Measurements from ENCODE around the gene KCNE1. TPM values are rescaled to one million over a fixed set of nuclear protein-coding genes. Genes with fewer than 3 reads are reported as not detected.

Gene KCNE1
- total and polyA plus RNA-seq, 2 of the 4 experiments (the other 2 are of a cell fraction) = 0.46 to 0.90 TPM

DNA sequence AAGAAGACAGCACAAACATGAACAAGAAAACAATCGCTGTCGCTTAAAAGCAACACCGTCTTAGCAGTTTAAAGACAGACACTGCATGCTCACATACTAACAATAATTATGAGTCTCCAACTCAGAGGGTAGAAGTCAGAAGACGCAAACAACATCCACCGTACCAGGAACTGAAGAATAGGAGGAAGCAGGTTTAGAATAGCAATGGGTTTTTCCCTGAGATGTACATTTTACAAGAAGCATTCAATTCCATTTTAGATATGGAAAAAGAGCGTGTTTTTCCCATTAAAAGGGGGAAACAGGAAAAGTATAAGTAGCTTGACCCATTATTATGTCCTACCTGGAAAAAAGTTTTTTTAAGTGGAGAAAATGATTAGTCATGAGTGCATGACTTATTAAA is 34.5 kb upstream of the KCNE1 start:
- 100% methylated on average over 2 of the region's 6 CpGs; no CpG with 5 or more reads in 1 of the 2 experiments for WGBS, 2 experiments (ENCODE audit: extremely low coverage in 2 of 2, insufficient read length in 1 of 2)
- ChIA-PET CTCF (no interaction called here), POLR2A (ENCODE audit: unreplicated experiment) (no interaction called here)
- Histone ChIP-seq H3K79me1 (ENCODE audit: low read depth in 1 of 2, low read length in 2 of 2) (peaks cover 15 to 60% of the 10 kb centered on the region in 2 experiments), H4K20me1 (ENCODE audit: insufficient read depth, low read length) (no peaks in the 10 kb centered on the region), H3K9me1 (ENCODE audit: insufficient read depth, low read length) (peaks cover 20% of the 10 kb centered on the region; the same call in 1 of the 2 replicates), H3K56ac (ENCODE audit: extremely low read depth, insufficient read depth, low read length) (peak overlapping the region; percentile 43; the same call in 1 of the 2 replicates), H2AFZ (replicated peaks; ENCODE audit: low read length, poor library complexity) (no peak overlapping the region), H3K4me2 (ENCODE audit: low read depth, low read length) (no peak overlapping the region), H2BK20ac (ENCODE audit: low read depth, low read length) (peak overlapping the region; percentile 96), H4K8ac (ENCODE audit: low read depth in 2 of 2, low read length in 2 of 2) (peak overlapping the region; percentile 81 to 94), H3K4me1 (ENCODE audit: control insufficient read depth, insufficient read depth, low read length) (peaks cover 13% of the 10 kb centered on the region), H2BK15ac (ENCODE audit: low read depth, low read length) (peak overlapping the region; percentile 99; the same call in 2 of the 3 replicates), H3K23ac (ENCODE audit: low read depth, low read length) (no peak overlapping the region), H3K18ac (ENCODE audit: low read depth, low read length) (peak overlapping the region; percentile 84; the same call in 1 of the 2 replicates), H3K4ac (ENCODE audit: low read depth, low read length) (peak overlapping the region; percentile 85; the same call in 1 of the 2 replicates), H4K91ac (ENCODE audit: insufficient read depth, low read depth, low read length) (peak overlapping the region; percentile 86; the same call in 1 of the 2 replicates), H2BK120ac (ENCODE audit: low read depth, low read length) (peak overlapping the region; percentile 100), H3K27ac (ENCODE audit: insufficient read depth, low read length) (no peak overlapping the region), H2BK5ac (ENCODE audit: low read depth, low read length, poor library complexity, severe bottlenecking) (peak overlapping the region; percentile 74), H3K9ac (ENCODE audit: low read depth, low read length) (no peak overlapping the region), H3K4me3 (ENCODE audit: insufficient read depth, low read depth, low read length) (no peak overlapping the region), H2AK9ac (replicated peaks; ENCODE audit: low read depth, low read length, poor library complexity) (no peak overlapping the region), H2AK5ac (ENCODE audit: low read depth, low read length) (peak overlapping the region; percentile 85), H3K27me3 (ENCODE audit: control insufficient read depth, insufficient read depth, low read length) (no peaks in the 10 kb centered on the region), H4K5ac (ENCODE audit: low read depth, low read length) (peak overlapping the region; percentile 41; the same call in 1 of the 2 replicates), H3K14ac (replicated peaks; ENCODE audit: low read depth, low read length) (peak overlapping the region; percentile 79), H3K9me3 (ENCODE audit: control insufficient read depth, insufficient read depth, low read length) (no peaks in the 10 kb centered on the region), H3K36me3 (ENCODE audit: control insufficient read depth, insufficient read depth, low read length) (no peaks in the 10 kb centered on the region)
- DNase-seq (no peak), ATAC-seq (ENCODE audit: low read depth) (no peak)
- dilution Hi-C loops (cut with HindIII; ENCODE audit: low sequenced_read_pairs, unreplicated experiment) = no loop called here
- intact Hi-C loops (cut with micrococcal nuclease) = no loop called here
- in situ Hi-C loops (cut with MboI; ENCODE audit: low sequenced_read_pairs) = no loop called here
- no TSS peak for BruUV-seq (replicated peaks)
- TF ChIP-seq, protein P1, sequence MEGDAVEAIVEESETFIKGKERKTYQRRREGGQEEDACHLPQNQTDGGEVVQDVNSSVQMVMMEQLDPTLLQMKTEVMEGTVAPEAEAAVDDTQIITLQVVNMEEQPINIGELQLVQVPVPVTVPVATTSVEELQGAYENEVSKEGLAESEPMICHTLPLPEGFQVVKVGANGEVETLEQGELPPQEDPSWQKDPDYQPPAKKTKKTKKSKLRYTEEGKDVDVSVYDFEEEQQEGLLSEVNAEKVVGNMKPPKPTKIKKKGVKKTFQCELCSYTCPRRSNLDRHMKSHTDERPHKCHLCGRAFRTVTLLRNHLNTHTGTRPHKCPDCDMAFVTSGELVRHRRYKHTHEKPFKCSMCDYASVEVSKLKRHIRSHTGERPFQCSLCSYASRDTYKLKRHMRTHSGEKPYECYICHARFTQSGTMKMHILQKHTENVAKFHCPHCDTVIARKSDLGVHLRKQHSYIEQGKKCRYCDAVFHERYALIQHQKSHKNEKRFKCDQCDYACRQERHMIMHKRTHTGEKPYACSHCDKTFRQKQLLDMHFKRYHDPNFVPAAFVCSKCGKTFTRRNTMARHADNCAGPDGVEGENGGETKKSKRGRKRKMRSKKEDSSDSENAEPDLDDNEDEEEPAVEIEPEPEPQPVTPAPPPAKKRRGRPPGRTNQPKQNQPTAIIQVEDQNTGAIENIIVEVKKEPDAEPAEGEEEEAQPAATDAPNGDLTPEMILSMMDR (conservative IDR thresholded peaks at IDR 0.05; ENCODE audit: low read depth, low read length) = no peak
- no peak for TF ChIP-seq POLR2A (IDR thresholded peaks at IDR 0.05; ENCODE audit: low read depth, low read length)
- no peak for TF ChIP-seq RAD21 (IDR thresholded peaks at IDR 0.05; ENCODE audit: low read length)
- TF ChIP-seq, protein P2, sequence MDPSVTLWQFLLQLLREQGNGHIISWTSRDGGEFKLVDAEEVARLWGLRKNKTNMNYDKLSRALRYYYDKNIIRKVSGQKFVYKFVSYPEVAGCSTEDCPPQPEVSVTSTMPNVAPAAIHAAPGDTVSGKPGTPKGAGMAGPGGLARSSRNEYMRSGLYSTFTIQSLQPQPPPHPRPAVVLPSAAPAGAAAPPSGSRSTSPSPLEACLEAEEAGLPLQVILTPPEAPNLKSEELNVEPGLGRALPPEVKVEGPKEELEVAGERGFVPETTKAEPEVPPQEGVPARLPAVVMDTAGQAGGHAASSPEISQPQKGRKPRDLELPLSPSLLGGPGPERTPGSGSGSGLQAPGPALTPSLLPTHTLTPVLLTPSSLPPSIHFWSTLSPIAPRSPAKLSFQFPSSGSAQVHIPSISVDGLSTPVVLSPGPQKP (IDR thresholded peaks at IDR 0.05; ENCODE audit: borderline replicate concordance, low read depth, low read length) = no peak
- TF ChIP-seq MAFK (IDR thresholded peaks at IDR 0.05; ENCODE audit: low read depth, low read length) = no peak
- no peak for TF ChIP-seq NFE2L2 (IDR thresholded peaks at IDR 0.05; ENCODE audit: low read depth, low read length)
- TF ChIP-seq CHD1 (IDR thresholded peaks at IDR 0.05; ENCODE audit: low read depth, low read length) = no peak
- no peak for TF ChIP-seq SMC3 (IDR thresholded peaks at IDR 0.05; ENCODE audit: low read depth, low read length)
- TF ChIP-seq FOS (IDR thresholded peaks at IDR 0.05; ENCODE audit: low read depth, low read length) = no peak
- TF ChIP-seq MXI1 (IDR thresholded peaks at IDR 0.05; ENCODE audit: borderline replicate concordance, low read depth, low read length) = no peak
- no peak for TF ChIP-seq MAZ (IDR thresholded peaks at IDR 0.05; ENCODE audit: borderline replicate concordance, low read depth, low read length)
- no peak for TF ChIP-seq CEBPB (IDR thresholded peaks at IDR 0.05; ENCODE audit: low read depth, low read length)
- no peak for TF ChIP-seq BHLHE40 (IDR thresholded peaks at IDR 0.05; ENCODE audit: low read depth, low read length)
- TF ChIP-seq, protein P3, sequence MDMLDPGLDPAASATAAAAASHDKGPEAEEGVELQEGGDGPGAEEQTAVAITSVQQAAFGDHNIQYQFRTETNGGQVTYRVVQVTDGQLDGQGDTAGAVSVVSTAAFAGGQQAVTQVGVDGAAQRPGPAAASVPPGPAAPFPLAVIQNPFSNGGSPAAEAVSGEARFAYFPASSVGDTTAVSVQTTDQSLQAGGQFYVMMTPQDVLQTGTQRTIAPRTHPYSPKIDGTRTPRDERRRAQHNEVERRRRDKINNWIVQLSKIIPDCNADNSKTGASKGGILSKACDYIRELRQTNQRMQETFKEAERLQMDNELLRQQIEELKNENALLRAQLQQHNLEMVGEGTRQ (IDR thresholded peaks at IDR 0.05; ENCODE audit: low read depth, low read length) = no peak
- no peak for TF ChIP-seq RCOR1 (IDR thresholded peaks at IDR 0.05; ENCODE audit: insufficient replicate concordance, low read length)
- TF ChIP-seq RFX5 (IDR thresholded peaks at IDR 0.05; ENCODE audit: low read depth, low read length) = no peak
